Fibroblast of skin of scalp (primary cell): ENCODE measurements around the gene SPECC1L.
"Not testable (repeated sequence)": the region's sequence is repeated elsewhere in the genome, so short reads cannot be mapped to it uniquely, and the experiment has no call there.

Experiments
- DNase-seq: peaks from one replicate; pipeline ENCODE4 v3.0.0-alpha.2; 2013

SPECC1L gene

GRCh38 chr22:24247564-24248344, 22.9 kb upstream of the SPECC1L start:
- DNase-seq = peak; percentile 89

DNA sequence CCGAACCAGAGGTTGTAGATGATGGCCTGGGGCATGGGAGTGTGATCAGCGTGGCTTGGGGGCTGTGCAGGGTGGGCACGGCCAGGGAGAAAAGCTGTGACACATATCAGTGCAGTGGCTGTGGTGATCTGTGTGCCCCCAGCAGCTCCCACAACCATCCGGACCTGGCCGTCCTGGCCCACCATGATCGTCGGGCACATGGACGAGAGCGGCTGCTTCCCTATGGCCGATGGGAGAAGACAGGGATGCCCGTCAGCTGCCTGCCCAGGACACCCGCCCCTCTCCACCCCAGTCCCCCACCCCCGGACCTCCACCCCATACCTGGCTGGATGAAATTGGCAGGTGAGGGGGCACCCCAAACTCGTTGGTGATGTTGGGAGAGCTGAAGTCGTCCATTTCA, 22.0 kb upstream of the SPECC1L start:
- DNase-seq = not testable (repeated sequence)

DNA sequence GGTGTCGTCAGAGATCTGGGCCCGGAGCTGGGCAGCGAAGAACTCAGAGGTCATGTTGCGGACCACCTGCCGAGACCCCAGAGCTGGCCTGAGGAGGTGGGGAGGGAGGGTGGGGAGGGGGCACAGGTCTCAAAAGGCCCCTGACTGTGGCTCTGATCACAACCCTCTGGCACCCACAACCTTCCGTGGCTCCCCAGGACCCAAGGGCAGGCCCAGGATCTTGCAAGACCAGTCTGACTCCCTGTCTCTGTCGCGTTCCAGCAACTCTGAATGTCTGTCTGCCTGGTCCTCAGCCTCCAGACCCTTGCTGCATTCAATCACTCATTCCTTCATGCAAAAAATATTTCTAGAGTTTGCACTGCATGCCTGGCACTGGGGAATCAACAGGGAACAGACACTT, 21.2 kb upstream of the SPECC1L start:
- not testable (repeated sequence) for DNase-seq

DNA sequence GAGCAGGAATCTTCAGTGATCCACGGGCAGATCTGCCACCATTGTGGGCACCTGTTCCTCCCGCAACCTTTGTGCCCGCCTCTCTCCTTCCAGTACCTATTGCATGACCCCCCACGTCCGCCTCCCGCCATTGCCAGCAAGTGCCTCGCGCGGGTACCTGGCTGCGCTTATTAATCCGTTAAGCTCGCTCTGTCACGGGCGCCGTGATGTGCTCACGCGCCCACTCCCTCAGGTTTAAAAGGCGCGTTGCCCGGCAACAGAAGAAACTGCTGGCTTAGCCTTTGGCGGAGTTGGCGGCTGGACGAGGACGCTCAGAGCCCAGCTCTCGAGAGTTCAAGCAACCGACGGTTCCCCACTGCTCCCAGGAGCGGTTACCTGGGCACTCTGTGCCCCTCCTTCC, 19.3 kb upstream of the SPECC1L start:
- not testable (repeated sequence) for DNase-seq

GRCh38 chr22:24253126-24253525, 17.5 kb upstream of the SPECC1L start:
- not testable (repeated sequence) for DNase-seq

DNA sequence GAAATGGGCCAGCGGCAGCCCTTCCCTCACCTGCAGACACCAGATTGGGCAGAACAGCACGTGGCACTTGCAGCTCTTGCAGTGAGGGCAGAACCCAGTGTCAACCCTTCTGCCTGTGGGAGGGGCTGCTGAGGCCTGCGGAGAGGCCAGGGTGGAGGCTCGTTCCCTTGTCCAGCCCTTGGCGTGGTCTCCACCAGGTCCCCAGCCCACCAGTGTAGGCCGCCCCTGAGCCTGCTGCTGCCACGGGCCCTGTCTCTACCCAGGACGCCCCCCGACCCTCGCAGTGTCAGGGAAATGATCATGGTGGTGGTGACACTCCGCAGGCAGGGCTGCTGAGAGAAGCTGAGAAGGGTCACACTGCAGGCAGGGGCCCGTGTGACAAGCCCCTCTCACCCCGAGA, 14.5 kb upstream of the SPECC1L start:
- not testable (repeated sequence) for DNase-seq

DNA sequence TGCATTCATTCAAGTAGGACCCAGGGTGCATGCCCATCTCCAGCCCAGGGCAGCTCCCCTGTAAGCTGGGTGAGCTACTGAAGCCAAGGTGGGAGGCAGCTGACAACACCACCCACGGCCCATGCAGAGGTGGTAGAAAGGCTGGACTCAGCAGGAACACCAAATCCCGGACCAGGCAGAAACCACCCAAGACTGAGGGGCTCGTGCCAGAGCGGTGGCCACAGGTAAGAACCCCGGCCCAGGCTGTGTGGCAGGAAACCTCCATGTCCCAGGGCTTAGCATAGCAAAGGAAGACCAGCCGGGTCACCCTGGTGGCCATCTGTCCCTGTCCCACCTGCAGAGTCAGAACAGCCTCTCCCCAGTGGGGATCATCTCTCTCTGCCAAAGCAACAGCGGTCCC, 13.9 kb upstream of the SPECC1L start:
- DNase-seq = not testable (repeated sequence)

- DNase-seq = peak; percentile 86
Observed at GRCh38 chr22:24259459-24259858, 11.2 kb upstream of the SPECC1L start.

GRCh38 chr22:24262185-24262749, 8.4 kb upstream of the SPECC1L start:
- DNase-seq = not testable (repeated sequence)

GRCh38 chr22:24263479-24263878, 7.2 kb upstream of the SPECC1L start:
- not testable (repeated sequence) for DNase-seq

DNA sequence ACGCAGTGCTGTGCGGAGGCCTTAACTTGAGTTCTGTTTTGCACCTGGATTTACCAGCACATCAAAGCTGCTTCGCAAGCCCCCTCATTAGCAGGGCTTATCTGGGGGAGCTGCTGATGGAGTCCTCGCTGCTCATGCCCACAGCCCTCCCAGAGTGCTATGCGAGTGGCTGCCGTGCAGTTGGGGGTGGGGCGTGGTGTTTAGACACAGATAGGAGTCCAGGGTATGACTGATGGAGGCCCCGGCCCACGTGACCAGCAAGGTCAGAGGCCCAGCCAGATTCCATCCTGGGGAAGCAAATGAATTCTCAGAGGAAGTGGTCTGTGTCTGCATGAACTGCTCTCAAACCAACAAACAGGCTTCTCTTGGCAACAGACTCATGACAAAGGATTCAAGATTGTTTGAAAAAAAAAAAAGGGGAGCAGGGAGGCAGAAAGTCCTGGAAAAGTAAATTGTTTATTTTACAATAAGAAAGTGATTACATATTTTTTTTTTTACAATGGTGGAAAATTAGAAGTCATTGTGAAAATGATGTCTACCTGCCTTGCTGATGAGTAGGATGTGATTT, 6.2 kb upstream of the SPECC1L start:
- DNase-seq = peak; percentile 51

DNA sequence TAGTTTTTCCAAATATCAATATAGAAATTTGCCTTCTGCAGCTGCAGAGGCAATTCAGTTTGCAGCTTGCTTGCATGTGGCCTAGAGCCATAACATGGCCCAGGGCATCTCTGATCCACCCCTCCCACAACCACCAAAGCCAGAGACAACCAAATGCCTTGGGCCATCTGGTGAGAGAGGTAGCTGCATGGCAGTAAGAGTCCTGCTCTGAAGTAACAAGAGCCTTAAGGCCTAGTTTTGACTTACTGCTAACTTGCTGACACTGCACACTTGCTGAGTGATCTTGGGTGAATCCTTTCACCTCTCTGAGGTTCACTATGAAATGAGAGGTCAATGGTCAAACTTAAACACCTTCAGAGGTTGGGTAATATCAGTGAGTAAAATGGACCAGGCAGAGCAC, 4.9 kb upstream of the SPECC1L start:
- no peak for DNase-seq

DNA sequence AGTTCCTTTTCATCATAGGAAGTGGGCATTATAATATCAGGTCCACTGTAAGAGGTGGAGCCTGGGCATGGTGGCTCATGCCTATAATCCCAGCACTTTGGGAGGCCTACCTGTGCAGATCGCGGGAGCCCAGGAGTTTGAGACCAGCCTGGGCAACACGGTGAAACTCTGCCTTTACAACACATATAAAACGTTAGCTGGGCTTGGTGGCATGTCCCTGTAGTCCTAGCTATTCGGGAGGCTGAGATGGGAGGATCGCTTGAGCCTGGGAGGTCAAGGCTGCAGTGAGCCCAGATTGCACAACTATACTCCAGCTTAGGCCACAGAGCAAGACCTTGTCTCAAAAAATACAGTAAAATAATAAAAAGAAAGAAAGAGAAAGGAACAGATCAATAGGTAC, 4.1 kb upstream of the SPECC1L start:
- not testable (repeated sequence) for DNase-seq

DNA sequence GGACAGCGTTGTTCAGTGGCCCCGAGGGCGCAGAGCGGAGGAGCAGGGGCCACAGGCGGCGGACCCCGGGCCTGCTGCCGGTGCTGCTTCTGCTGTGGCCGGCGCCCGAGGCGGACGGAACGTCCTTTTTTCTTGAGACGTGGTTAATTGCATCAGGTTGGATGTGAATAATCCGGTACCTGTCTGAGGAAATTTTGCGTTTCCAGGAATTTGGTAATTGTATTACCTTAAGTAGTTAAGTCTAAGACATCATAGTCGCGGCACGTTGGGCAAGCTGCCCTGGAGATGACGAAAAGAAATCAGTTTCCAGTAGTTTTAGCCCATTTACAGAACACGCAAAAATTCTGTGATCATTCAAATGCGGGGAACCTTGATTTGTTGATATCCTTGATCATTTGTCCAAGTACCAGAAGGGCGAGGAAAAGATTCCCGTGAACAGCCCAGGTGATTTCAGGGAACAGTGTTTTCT, 789 bp downstream of the SPECC1L start:
- DNase-seq = no peak

- not testable (repeated sequence) for DNase-seq
Observed at GRCh38 chr22:24273031-24273430, 2.4 kb downstream of the SPECC1L start.

- DNase-seq = not testable (repeated sequence)
Observed at GRCh38 chr22:24273906-24274305, 3.3 kb downstream of the SPECC1L start.

DNA sequence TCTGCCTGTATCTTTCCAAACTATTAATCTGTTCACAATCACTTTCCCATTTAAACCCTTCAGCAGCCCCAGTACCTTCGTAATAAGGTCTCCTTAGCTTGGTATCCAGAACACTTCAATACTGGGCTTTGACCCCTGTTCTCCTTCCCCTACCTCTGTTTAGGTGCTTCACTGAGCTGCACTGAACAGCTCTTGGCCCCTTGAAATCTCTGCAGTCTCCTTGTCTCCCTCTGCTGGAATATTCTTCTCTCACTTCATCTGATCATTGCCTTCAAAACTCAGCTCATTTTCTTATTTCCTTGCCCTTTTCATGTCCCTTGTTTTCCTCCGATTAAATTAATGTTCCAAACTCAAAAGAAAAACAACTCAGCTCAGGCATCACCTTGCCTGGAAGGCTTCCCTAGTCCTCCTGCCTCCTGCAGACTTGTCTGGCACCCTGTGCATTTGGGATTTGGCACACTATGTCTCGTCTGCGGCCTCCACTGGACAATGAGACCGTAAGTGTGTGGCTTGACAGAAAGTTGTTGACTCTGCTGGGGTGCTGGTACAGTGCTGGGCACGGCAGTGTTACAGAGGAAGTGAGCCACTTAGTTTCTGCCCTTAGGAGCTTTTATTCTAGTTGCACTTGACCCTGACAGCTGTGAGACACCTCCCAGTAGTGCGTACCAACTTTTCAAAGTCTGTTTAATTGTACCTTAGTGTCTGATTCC, 4.2 kb downstream of the SPECC1L start:
- not testable (repeated sequence) for DNase-seq

DNA sequence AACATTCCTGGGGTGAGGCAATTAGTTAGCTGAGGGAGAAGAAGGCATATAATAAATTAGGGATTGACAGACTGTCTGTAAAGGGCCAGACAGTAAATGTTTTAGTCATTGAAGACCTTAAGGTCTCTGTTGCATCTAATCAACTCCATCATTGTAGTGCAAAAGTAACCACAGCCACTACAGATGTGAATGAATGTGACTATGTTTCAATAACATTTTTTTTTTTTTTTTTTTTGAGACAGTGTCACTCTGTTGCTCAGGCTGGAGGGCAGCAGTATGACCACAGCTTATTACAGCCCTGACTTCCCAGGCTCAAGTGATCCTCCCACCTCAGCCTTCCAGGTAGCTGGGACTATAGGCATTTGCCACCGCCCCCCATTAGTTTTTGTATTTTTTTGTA, 9.7 kb downstream of the SPECC1L start:
- not testable (repeated sequence) for DNase-seq

- DNase-seq = no peak
Observed at GRCh38 chr22:24282401-24282800, 11.8 kb downstream of the SPECC1L start.

DNA sequence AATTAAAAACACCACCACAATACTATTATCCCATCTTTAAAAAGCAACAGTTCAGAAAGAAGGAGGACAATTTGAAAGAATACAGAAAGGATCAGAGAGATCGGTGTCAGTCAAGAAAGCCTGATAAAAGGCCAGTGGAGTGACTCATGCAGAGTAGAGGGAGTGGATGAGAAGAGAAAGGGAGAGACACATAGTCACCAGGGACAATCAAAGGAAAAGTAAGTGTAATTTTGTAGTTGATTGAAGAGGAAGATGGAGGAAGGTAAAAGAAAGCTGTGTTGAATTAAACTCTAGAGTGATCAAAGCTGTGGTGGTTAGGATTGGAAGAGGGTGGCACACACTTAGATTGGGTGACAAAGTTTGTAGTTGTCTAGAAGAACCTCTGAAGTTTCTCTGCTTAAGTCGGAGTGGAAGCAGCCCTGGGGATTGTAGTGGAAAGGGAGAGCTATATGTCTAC, 14.1 kb downstream of the SPECC1L start:
- peak; percentile 46 for DNase-seq

DNA sequence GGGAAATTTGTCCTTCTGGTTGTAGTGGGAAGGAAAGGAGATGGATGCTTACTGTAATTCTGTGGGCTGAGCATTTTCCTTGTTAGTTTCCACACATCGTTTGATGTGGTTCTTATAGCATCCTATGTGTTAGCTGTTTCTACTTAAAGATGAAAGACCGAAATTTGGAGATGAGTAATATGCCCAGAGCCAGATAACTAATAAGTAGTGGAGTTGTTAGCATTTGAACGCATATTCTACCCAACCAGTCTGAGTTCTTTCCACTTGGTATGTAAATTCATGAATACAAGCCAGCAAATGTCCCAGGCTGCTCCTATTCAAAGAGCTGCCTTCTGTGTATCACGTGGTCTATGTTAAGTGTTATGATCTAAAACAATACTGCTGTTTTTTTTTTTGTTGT, 14.6 kb downstream of the SPECC1L start:
- DNase-seq = peak; percentile 66

- not testable (repeated sequence) for DNase-seq
Observed at GRCh38 chr22:24287212-24287611, 16.6 kb downstream of the SPECC1L start.

DNA sequence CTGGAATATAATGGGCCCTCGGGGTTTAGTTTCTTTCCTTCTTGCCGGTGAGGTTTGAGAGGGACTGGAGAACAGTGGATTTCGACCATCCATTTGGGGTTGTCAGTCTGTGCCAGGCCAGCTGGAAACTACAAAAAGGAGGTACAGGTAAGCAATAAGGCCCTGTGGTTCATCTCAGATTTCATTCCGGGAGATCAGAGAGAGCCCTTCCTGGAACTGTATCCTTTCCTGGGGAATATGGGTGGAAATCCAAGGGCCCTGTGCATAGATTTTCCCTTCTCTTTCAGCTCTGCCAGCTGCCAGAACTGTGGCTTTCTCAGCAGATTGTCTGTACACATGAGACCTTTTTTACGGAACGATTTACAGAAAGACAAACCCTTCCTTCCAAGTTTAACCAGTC, 17.2 kb downstream of the SPECC1L start:
- not testable (repeated sequence) for DNase-seq
